ENCODE results near the gene ZSCAN30. TPM values are rescaled to one million over a fixed set of nuclear protein-coding genes. Genes with fewer than 3 reads are reported as not detected.

The ZSCAN30 gene
- total RNA-seq, 1 experiment from 2014 or later: 12.1 TPM

DNA sequence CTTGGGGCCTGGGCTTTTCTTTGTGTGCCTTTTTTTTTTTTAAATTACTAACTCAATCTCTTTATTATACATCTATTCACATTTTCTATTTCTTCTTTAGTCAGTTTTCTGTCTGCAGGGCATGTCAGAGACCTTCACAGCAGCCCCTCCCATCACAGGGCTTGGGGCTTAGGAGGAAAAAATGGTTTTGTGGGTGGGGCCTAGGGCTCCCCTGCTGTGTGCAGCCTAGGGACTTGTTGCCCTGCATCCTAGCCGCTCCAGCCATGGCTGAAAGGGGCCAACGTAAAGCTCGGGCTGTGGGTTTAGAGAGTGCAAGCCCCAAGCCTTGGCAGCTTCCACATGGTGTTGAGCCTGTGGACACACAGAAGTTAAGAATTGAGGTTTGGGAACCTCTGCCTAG is 13.8 kb downstream of the ZSCAN30 start:
- ATAC-seq: no peak
- Histone ChIP-seq H3K9me3 (ENCODE audit: control insufficient read depth, insufficient read depth, low read depth, low read length) (peaks cover 23% of the 10 kb centered on the region), H3K27me3 (ENCODE audit: control insufficient read depth, insufficient read depth, low read length) (no peaks in the 10 kb centered on the region), H3K27ac (ENCODE audit: low read length) (no peak overlapping the region), H3K4me1 (ENCODE audit: control insufficient read depth, insufficient read depth, low read length) (no peaks in the 10 kb centered on the region), H3K36me3 (ENCODE audit: control insufficient read depth, insufficient read depth, low read length) (no peaks in the 10 kb centered on the region), H3K4me3 (ENCODE audit: low read depth in 2 of 2, low read length in 2 of 2) (no peak overlapping the region)
- in situ Hi-C loops (cut with HindIII; ENCODE audit: low pct_unique_long_range_greater_than_20kb, low sequenced_read_pairs) (no loop called here), intact Hi-C loops (cut with micrococcal nuclease; ENCODE audit: unreplicated experiment) (no loop called here)
- ChIA-PET POLR2A (no interaction called here), CTCF (no interaction called here)
- no peak for TF ChIP-seq POLR2AphosphoS5 (IDR thresholded peaks at IDR 0.05; ENCODE audit: low read depth, low read length)
- TF ChIP-seq, protein P1, sequence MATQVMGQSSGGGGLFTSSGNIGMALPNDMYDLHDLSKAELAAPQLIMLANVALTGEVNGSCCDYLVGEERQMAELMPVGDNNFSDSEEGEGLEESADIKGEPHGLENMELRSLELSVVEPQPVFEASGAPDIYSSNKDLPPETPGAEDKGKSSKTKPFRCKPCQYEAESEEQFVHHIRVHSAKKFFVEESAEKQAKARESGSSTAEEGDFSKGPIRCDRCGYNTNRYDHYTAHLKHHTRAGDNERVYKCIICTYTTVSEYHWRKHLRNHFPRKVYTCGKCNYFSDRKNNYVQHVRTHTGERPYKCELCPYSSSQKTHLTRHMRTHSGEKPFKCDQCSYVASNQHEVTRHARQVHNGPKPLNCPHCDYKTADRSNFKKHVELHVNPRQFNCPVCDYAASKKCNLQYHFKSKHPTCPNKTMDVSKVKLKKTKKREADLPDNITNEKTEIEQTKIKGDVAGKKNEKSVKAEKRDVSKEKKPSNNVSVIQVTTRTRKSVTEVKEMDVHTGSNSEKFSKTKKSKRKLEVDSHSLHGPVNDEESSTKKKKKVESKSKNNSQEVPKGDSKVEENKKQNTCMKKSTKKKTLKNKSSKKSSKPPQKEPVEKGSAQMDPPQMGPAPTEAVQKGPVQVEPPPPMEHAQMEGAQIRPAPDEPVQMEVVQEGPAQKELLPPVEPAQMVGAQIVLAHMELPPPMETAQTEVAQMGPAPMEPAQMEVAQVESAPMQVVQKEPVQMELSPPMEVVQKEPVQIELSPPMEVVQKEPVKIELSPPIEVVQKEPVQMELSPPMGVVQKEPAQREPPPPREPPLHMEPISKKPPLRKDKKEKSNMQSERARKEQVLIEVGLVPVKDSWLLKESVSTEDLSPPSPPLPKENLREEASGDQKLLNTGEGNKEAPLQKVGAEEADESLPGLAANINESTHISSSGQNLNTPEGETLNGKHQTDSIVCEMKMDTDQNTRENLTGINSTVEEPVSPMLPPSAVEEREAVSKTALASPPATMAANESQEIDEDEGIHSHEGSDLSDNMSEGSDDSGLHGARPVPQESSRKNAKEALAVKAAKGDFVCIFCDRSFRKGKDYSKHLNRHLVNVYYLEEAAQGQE (IDR thresholded peaks at IDR 0.05; ENCODE audit: insufficient read depth in 1 of 2, low read depth in 2 of 2, low read length in 1 of 2): no peak
- no peak for TF ChIP-seq TCF7L2 (IDR thresholded peaks at IDR 0.05; ENCODE audit: low read depth, low read length)
- TF ChIP-seq SIN3A (IDR thresholded peaks at IDR 0.05; ENCODE audit: borderline replicate concordance, insufficient read depth, low read depth, low read length): no peak
- no peak for TF ChIP-seq CTCF (IDR thresholded peaks at IDR 0.05)
- no peak for DNase-seq (ENCODE audit: low read depth, low spot score)
- BruUV-seq (replicated peaks): no TSS peak

DNA sequence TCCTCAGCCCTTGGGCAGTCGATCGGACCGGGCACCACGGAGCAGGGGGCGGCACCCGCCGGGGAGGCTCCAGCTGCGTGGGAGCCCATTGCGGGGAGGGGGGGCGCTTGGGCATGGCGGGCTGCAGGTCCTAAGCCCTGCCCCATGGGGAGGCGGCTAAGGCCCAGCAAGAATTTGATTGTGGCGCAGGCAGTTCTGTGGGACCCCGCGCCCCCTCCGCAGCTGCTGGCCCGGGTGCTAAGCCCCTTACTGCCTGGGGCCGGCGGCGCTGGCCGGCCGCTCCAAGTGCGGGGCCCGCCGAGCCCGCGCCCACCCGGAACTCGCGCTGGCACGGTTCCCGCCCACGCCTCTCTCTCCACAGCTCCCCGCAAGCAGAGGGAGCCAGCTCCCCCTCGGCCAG is 18.4 kb downstream of the ZSCAN30 start:
- H3K9me3 ChIP-seq (ENCODE audit: control insufficient read depth, insufficient read depth, low read depth, low read length): peaks cover 3% of the 10 kb centered on the region; the same call in 1 of the 2 replicates
- in situ Hi-C loops (cut with HindIII; ENCODE audit: low pct_unique_long_range_greater_than_20kb, low sequenced_read_pairs): no loop called here
- TF ChIP-seq CTCF (IDR thresholded peaks at IDR 0.05) (no peak), POLR2AphosphoS5 (IDR thresholded peaks at IDR 0.05; ENCODE audit: low read depth, low read length) (no peak), SIN3A (IDR thresholded peaks at IDR 0.05; ENCODE audit: borderline replicate concordance, insufficient read depth, low read depth, low read length) (no peak), TCF7L2 (IDR thresholded peaks at IDR 0.05; ENCODE audit: low read depth, low read length) (no peak)
- TF ChIP-seq, protein P1 (IDR thresholded peaks at IDR 0.05; ENCODE audit: insufficient read depth in 1 of 2, low read depth in 2 of 2, low read length in 1 of 2): no peak
- DNase-seq (ENCODE audit: low read depth, low spot score): no peak
- H3K4me3 ChIP-seq (ENCODE audit: low read depth in 2 of 2, low read length in 2 of 2): no peak overlapping the region
- POLR2A ChIA-PET: no interaction called here
- no peaks in the 10 kb centered on the region for H3K4me1 ChIP-seq (ENCODE audit: control insufficient read depth, insufficient read depth, low read length)
- CTCF ChIA-PET: no interaction called here
- intact Hi-C loops (cut with micrococcal nuclease; ENCODE audit: unreplicated experiment): no loop called here
- BruUV-seq (replicated peaks): no TSS peak
- H3K27ac ChIP-seq (ENCODE audit: low read length): no peak overlapping the region
- H3K36me3 ChIP-seq (ENCODE audit: control insufficient read depth, insufficient read depth, low read length): no peaks in the 10 kb centered on the region
- no peak for ATAC-seq
- no peaks in the 10 kb centered on the region for H3K27me3 ChIP-seq (ENCODE audit: control insufficient read depth, insufficient read depth, low read length)

Measured in Panc1 (cell line).